ENCODE results near the gene TMEM178A.

TMEM178A gene

GRCh38 chr2:39715822-39716221 lies 50.1 kb downstream of the TMEM178A start:
- no peak for DNase-seq (ENCODE audit: low read depth)

DNA sequence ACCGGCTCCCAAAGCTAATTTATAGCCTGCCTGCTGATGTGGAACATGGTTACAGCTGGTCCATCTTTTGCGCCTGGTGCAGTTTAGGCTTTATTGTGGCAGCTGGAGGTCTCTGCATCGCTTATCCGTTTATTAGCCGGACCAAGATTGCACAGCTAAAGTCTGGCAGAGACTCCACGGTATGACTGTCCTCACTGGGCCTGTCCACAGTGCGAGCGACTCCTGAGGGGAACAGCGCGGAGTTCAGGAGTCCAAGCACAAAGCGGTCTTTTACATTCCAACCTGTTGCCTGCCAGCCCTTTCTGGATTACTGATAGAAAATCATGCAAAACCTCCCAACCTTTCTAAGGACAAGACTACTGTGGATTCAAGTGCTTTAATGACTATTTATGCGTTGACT lies 51.4 kb downstream of the TMEM178A start:
- DNase-seq (ENCODE audit: low read depth) = no peak

DNA sequence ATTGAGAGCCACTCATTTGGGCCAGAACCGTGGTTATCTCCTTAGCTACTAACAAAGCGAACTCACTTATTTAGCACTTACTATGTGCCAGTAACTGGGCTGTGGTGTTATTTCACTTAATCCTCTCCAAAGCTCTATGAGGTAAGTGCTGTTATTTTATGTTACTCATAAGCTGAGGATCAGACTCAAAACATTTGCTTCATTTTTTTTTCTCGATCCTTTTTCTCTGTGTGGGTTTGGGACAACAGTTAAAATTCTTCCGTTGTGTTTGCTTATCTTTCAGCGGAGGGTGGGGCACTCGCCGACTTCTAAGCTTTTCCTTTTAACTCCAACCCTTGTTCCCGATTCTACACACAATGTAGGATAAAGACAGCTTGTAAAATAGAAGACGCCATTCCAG lies 52.8 kb downstream of the TMEM178A start:
- no peak for DNase-seq (ENCODE audit: low read depth)

DNA sequence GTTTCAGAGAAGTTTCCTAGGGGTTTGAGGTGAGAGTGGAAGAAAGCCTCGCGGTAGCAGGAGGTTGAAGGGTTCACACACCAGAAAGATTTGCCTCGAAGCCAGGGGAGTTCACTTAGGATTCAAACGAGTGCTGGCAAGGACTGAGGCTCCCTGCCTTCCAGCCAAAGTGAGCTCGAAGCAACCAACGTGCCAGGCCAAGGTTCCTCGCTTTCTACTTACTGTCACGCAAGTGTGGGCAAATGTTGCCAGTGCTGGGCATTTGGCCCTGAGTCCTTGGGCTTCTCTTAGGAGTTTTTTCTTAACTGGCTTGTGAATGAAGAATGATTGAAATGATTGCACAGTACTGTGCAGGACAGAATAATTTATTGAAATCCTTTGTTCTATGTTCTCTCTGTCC lies 53.6 kb downstream of the TMEM178A start:
- no peak for DNase-seq (ENCODE audit: low read depth)

DNA sequence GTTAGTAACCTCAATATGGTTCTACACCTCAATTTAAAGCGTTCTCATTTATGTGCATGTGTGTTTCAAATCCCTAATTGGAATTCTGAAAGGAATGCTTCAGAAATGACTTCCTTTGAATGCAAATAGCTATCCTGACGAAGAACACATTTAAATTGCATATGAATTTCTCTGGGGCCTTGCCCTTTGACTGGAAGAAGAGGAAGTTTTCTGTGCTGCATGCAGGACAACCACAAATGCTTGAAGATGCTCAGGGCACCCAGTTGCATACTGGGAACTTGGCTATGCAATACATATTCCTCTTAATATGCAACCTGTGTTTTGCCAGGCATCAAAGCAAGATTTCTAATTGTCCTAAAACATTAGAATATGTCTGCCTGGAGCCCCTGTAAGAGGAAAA lies 55.3 kb downstream of the TMEM178A start:
- DNase-seq (ENCODE audit: low read depth) = no peak

GRCh38 chr2:39723497-39723896 lies 57.8 kb downstream of the TMEM178A start:
- no peak for DNase-seq (ENCODE audit: low read depth)

- DNase-seq (ENCODE audit: low read depth) = peak; percentile 27
These were observed 58.5 kb downstream of the TMEM178A start for GRCh38 chr2:39723946-39724827.

- DNase-seq (ENCODE audit: low read depth) = no peak
These were observed 59.1 kb downstream of the TMEM178A start for GRCh38 chr2:39724828-39725144.

GRCh38 chr2:39725401-39725800 lies 59.7 kb downstream of the TMEM178A start:
- peak; percentile 74 for DNase-seq (ENCODE audit: low read depth)

- peak; percentile 40 for DNase-seq (ENCODE audit: low read depth)
These were observed 62.4 kb downstream of the TMEM178A start for GRCh38 chr2:39728085-39728484.

DNA sequence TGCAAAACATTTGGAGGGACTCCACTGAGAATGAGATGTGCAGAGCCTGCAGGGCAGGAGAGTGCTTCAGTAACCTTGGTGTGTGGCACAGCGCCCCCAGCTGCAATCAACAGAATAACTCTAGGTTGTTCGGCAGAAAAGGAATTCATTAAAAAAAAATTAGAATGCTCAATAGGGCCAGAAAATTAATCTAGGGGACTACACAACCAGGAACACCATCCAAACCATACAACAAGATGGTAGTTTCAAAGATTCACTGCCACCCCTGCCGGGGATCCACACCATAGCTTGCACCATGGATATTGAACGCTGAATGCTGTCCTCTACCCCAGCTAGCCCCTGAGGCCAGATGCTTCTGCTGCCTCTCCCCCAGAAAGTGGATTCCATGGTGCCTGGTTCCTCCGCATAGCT lies 63.2 kb downstream of the TMEM178A start:
- no peak for DNase-seq (ENCODE audit: low read depth)

- no peak for DNase-seq (ENCODE audit: low read depth)
These were observed 64.6 kb downstream of the TMEM178A start for GRCh38 chr2:39730276-39730675.

- DNase-seq (ENCODE audit: low read depth) = no peak
These were observed 65.1 kb downstream of the TMEM178A start for GRCh38 chr2:39730685-39731302.

DNA sequence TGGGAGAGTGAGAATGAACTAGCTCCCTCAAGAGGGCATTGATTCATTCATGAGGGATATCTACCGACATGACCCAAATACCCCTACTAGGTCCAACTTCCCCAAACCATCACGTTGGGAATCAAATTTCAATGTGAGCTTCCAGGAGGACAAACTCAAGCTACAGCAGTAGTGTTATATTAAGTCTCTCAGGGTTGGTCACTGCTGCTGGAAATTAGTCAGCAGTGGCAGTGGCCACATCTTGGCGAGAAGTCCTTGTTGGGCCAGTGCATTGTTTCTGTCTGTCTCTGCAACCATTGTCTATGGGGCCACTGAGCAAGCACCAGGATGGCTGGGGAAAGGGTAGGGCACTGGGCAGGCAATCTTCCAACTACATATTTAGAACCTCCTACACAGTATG lies 65.8 kb downstream of the TMEM178A start:
- DNase-seq (ENCODE audit: low read depth) = no peak

DNA sequence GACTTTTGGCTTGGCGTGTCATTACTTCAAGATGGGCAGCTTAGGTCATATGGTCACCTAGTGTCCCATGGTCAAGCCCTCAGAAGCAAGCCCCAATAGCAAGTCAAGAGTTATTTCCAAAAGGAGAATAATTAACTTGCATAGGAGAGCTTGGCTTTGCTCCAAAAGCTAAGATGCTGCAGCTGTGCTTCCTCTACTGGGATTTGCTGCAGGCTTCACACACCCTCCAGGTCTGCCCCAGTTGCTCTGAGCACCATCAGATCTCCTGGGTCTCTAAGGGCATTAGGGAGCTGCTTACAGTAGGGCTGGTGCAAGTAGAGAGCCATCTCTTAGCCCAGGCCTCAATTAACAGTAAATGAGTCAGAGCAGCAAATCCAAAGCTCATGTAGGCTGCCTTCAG lies 66.8 kb downstream of the TMEM178A start:
- DNase-seq (ENCODE audit: low read depth) = no peak

GRCh38 chr2:39733070-39733674 lies 67.5 kb downstream of the TMEM178A start:
- no peak for DNase-seq (ENCODE audit: low read depth)

GRCh38 chr2:39734445-39734844 lies 68.7 kb downstream of the TMEM178A start:
- DNase-seq (ENCODE audit: low read depth) = no peak

- no peak for DNase-seq (ENCODE audit: low read depth)
These were observed 69.9 kb downstream of the TMEM178A start for GRCh38 chr2:39735648-39736047.

DNA sequence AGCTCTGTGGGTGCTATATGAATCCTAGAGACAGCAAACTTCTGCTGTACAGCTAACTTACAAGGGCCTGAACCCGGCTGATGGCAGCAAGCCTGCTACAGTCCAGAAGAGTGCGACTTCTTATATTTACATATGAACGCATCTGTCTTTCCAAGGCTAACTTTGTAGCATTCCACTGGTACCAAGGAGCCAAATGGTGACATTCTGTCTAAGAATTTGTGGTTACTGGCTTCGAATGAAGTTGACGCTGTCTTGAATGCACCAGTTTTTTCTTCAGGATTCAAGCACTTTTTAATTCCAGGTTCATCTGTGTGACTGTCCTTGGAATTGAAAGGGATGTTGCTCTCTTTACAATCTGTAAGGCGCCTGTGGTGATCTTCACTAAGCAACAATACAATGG lies 70.9 kb downstream of the TMEM178A start:
- peak; percentile 42 for DNase-seq (ENCODE audit: low read depth)

GRCh38 chr2:39737661-39738060 lies 71.9 kb downstream of the TMEM178A start:
- DNase-seq (ENCODE audit: low read depth) = no peak

DNA sequence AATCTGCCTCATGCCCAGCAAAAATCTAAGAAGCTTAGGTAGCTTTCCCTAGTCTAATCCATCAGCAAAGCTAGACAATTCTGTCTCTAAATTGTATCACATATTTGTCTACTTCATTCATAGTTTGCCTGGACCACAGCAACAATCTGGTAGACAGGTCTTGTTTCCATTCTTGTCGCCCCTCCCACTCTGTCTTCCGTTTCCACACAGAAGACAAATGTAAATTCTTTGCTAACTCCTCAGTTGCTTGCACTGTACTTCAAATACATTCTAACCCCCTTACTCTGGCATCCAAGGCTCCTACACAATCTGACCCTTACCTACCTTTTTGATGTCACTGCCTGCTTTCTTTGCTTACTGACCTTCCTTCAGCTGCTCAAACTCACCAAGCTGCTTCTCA lies 73.2 kb downstream of the TMEM178A start:
- DNase-seq (ENCODE audit: low read depth) = no peak

DNA sequence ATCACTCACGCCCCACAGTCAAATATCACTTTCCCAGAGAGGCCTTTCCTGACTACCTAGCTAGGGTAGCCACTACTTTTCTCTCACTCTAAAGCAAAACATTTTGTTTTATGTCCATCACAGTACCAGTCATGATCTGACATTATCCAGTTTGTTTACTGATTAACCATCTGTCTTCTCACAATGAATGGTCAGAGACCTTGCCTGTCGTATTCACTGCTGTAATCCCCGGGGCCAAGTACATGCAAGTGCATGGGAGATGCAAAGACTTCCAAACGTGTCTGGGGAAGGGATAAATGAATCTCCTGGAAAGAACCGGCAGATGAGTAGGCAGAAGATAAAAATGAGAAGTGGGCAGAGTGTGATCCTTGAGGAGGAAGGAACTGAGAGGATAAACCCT lies 73.7 kb downstream of the TMEM178A start:
- DNase-seq (ENCODE audit: low read depth) = no peak

GRCh38 chr2:39741871-39742270 lies 76.2 kb downstream of the TMEM178A start:
- DNase-seq (ENCODE audit: low read depth) = no peak

Measured in GM04503 (cell line).